Astrocyte (in vitro differentiated cells and primary cell): Measurements from ENCODE around the gene RALY. TPM values are rescaled to one million over a fixed set of nuclear protein-coding genes. Genes with fewer than 3 reads are reported as not detected.

ENCODE experiments used
- DNase-seq: peaks from one replicate; pipeline ENCODE4 v3.0.0-alpha.2; 2010; ENCODE audit warnings: low read depth
- FAIRE-seq: peaks from 2 replicates; lab custom pipeline; 2011; peaks lifted over from hg19 to GRCh38; lab: Jason Lieb, UNC
- H2AFZ ChIP-seq: 2 replicates; pipeline ENCODE4 v1.6.0; 2012; ENCODE audit warnings: low read depth, low read length, inconsistent platforms
- H3K27ac ChIP-seq: 2 replicates; pipeline ENCODE4 v1.5.1; 2011; ENCODE audit warnings: low read depth, low read length, inconsistent platforms
- H3K27me3 ChIP-seq: 2 replicates; pipeline ENCODE4 v1.6.0; 2011; ENCODE audit warnings: low read length, inconsistent platforms; ENCODE audit not compliant: insufficient read depth
- H3K36me3 ChIP-seq: 2 replicates; pipeline ENCODE4 v1.5.1; 2011; ENCODE audit warnings: low read length, inconsistent platforms; ENCODE audit not compliant: insufficient read depth
- H3K4me1 ChIP-seq: 2 replicates; pipeline ENCODE4 v1.5.1; 2011; ENCODE audit warnings: low read length, inconsistent platforms; ENCODE audit not compliant: insufficient read depth
- H3K4me2 ChIP-seq: 2 replicates; pipeline ENCODE4 v1.6.0; 2012; ENCODE audit warnings: low read length, inconsistent platforms
- H3K4me3 ChIP-seq: 2 replicates; pipeline ENCODE4 v1.5.1; 2011; ENCODE audit warnings: low read depth, mild to moderate bottlenecking, low read length, inconsistent platforms; ENCODE audit not compliant: insufficient read depth
- H3K79me2 ChIP-seq: 2 replicates; pipeline ENCODE4 v1.6.0; 2012; ENCODE audit warnings: mild to moderate bottlenecking, low read length, inconsistent platforms; ENCODE audit not compliant: insufficient read depth
- H3K9ac ChIP-seq: 2 replicates; pipeline ENCODE4 v1.6.0; 2012; ENCODE audit warnings: mild to moderate bottlenecking, low read length, inconsistent platforms
- H3K9me3 ChIP-seq: 2 replicates; pipeline ENCODE4 v1.5.1; 2012; ENCODE audit warnings: low read depth, mild to moderate bottlenecking, low read length, inconsistent platforms; ENCODE audit not compliant: insufficient read depth
- H4K20me1 ChIP-seq: 2 replicates; pipeline ENCODE4 v1.6.0; 2012; ENCODE audit warnings: low read length, inconsistent platforms; ENCODE audit not compliant: insufficient read depth
- H3K27ac Mint-ChIP-seq: one replicate; pipeline ENCODE4 v1.8.0; 2021; ENCODE audit warnings: mild to moderate bottlenecking, mixed read lengths; ENCODE audit not compliant: unreplicated experiment
- H3K27me3 Mint-ChIP-seq: one replicate; pipeline ENCODE4 v1.8.0; 2021; ENCODE audit warnings: low read depth, mixed read lengths; ENCODE audit not compliant: unreplicated experiment
- H3K36me3 Mint-ChIP-seq: one replicate; pipeline ENCODE4 v1.8.0; 2021; ENCODE audit warnings: low read depth, mixed read lengths; ENCODE audit not compliant: unreplicated experiment
- H3K4me1 Mint-ChIP-seq: one replicate; pipeline ENCODE4 v1.8.0; 2021; ENCODE audit warnings: low read depth, mixed read lengths; ENCODE audit not compliant: unreplicated experiment
- H3K4me3 Mint-ChIP-seq: one replicate; pipeline ENCODE4 v1.8.0; 2021; ENCODE audit warnings: mild to moderate bottlenecking, moderate library complexity, mixed read lengths; ENCODE audit not compliant: unreplicated experiment
- H3K9me3 Mint-ChIP-seq: one replicate; pipeline ENCODE4 v1.8.0; 2021; ENCODE audit warnings: mild to moderate bottlenecking, mixed read lengths; ENCODE audit not compliant: unreplicated experiment
- EZH2 ChIP-seq: IDR thresholded peaks from 2 replicates; pipeline ENCODE4 v1.6.1; 2012; ENCODE audit warnings: mild to moderate bottlenecking, low read length, inconsistent platforms; ENCODE audit not compliant: insufficient read depth
- total RNA-seq: library from RNA; stranded (reverse); gene quantifications from 2 replicates; pipeline ENCODE4 v1.2.1, GENCODE V29; 2021
- TF ChIP-seq, protein P1 (sequence below): IDR thresholded peaks from 2 replicates; pipeline ENCODE4 v1.5.1; 2011; ENCODE audit warnings: low read depth, mild to moderate bottlenecking, inconsistent platforms, low read length, moderate library complexity; ENCODE audit not compliant: insufficient read depth

The RALY gene
- total RNA-seq, 1 donor from 2014 or later: 105 TPM

DNA sequence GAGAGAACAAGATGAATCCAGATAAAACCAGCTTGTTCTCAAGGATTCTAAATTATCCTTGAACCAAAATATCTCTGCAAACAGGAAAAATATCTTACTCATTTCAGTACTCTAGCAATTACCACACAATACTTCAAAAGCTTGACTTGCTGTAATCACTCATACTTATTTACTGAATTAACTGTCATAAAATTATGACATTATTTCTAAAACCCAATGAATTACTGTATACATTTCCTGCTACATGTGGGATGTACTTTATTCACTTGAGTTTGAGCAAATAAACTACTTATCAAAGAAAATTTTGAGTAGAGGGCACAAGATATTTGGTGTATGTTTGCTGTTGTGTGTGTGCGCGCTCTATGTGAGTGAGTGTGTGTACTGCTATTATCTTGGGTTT is 108.6 kb downstream of the RALY start:
- no peak overlapping the region for H3K27ac ChIP-seq
- peaks cover 87% of the 10 kb centered on the region for H4K20me1 ChIP-seq
- no peak overlapping the region for H3K4me3 ChIP-seq
- Mint-ChIP-seq H3K9me3 (no peaks in the 10 kb centered on the region), H3K27ac (no peak overlapping the region), H3K4me3 (no peak overlapping the region), H3K36me3 (peaks cover 34% of the 10 kb centered on the region), H3K27me3 (no peaks in the 10 kb centered on the region), H3K4me1 (peaks cover 11% of the 10 kb centered on the region)
- TF ChIP-seq, protein P1, sequence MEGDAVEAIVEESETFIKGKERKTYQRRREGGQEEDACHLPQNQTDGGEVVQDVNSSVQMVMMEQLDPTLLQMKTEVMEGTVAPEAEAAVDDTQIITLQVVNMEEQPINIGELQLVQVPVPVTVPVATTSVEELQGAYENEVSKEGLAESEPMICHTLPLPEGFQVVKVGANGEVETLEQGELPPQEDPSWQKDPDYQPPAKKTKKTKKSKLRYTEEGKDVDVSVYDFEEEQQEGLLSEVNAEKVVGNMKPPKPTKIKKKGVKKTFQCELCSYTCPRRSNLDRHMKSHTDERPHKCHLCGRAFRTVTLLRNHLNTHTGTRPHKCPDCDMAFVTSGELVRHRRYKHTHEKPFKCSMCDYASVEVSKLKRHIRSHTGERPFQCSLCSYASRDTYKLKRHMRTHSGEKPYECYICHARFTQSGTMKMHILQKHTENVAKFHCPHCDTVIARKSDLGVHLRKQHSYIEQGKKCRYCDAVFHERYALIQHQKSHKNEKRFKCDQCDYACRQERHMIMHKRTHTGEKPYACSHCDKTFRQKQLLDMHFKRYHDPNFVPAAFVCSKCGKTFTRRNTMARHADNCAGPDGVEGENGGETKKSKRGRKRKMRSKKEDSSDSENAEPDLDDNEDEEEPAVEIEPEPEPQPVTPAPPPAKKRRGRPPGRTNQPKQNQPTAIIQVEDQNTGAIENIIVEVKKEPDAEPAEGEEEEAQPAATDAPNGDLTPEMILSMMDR: no peak
- TF ChIP-seq EZH2: no peak
- no peaks in the 10 kb centered on the region for H3K9me3 ChIP-seq
- H3K36me3 ChIP-seq: peaks cover 67% of the 10 kb centered on the region
- H3K4me2 ChIP-seq: no peak overlapping the region
- H3K79me2 ChIP-seq: peaks cover 84% of the 10 kb centered on the region
- no peak overlapping the region for H2AFZ ChIP-seq
- H3K27me3 ChIP-seq: no peaks in the 10 kb centered on the region
- FAIRE-seq (no peak), DNase-seq (no peak)
- H3K4me1 ChIP-seq: no peaks in the 10 kb centered on the region
- no peak overlapping the region for H3K9ac ChIP-seq

DNA sequence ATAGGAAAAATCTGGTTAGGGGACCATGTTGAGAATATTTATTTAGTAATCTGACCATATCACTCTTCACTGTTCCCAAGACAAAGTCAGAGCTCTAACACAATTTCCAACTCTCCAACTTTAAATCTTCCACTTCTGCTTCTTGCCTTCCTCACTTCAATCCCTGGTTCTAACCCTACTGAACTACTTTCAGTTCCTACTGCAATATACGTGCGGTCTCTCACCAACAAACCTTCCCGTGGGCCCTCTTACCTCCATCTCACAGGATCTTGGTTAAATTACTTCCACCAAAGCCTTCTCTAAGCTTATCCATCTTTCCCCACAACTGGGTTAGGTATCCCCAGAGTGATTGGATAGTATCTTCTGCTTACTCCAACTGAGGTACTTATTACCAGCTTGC is 110.3 kb downstream of the RALY start:
- peaks cover 96% of the 10 kb centered on the region for H3K79me2 ChIP-seq
- peak overlapping the region; percentile 5 for H3K4me3 Mint-ChIP-seq
- no peak overlapping the region for H3K27ac ChIP-seq
- no peak overlapping the region for H3K27ac Mint-ChIP-seq
- TF ChIP-seq EZH2: no peak
- TF ChIP-seq, protein P1: no peak
- H3K27me3 ChIP-seq: no peaks in the 10 kb centered on the region
- H2AFZ ChIP-seq: no peak overlapping the region
- H3K4me1 Mint-ChIP-seq: peaks cover 19% of the 10 kb centered on the region
- H3K36me3 ChIP-seq: peaks cover 58% of the 10 kb centered on the region
- FAIRE-seq (no peak), DNase-seq (no peak)
- no peaks in the 10 kb centered on the region for H3K9me3 Mint-ChIP-seq
- H3K4me3 ChIP-seq: no peak overlapping the region
- H3K4me2 ChIP-seq: no peak overlapping the region
- no peak overlapping the region for H3K9ac ChIP-seq
- H3K36me3 Mint-ChIP-seq: peaks cover 37% of the 10 kb centered on the region
- H4K20me1 ChIP-seq: peaks cover 93% of the 10 kb centered on the region
- H3K9me3 ChIP-seq: no peaks in the 10 kb centered on the region
- no peaks in the 10 kb centered on the region for H3K27me3 Mint-ChIP-seq
- H3K4me1 ChIP-seq: peaks cover under 1% of the 10 kb centered on the region

DNA sequence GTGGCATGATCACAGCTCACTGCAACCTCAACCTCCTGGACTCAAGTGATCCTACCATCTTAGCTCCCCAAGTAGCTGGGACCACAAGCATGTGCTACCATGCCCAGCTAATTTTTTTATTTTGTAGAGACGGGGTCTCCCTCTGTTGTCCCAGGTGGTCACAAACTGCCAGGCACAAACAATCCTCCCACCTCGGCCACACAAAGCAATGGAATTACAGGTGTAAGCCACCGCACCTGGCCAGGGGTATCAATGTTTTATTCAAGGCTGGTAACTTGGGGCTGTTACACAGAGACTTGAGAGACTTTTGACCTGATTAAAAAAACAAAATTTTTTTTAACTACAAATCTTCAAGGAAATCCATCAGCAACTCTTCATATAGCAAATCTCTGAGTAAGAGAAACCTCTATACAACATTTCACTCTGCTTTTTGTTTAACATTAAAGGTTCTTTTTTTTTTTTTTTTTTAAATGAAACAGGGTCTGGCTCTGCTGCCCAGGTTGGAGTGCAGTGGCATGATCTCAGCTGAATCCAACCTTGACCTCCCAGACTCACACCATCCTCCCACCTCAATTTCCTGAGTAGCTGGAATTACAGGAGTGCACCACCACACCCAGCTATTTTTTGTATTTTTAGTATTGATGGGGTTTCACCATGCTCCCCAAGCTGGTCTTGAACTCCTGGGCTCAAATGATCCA is 112.4 kb downstream of the RALY start:
- Histone ChIP-seq H3K9me3 (no peaks in the 10 kb centered on the region), H3K79me2 (peaks cover 97% of the 10 kb centered on the region), H3K4me3 (no peak overlapping the region), H3K4me1 (peaks cover 10% of the 10 kb centered on the region), H2AFZ (no peak overlapping the region), H3K27me3 (no peaks in the 10 kb centered on the region), H3K27ac (no peak overlapping the region), H4K20me1 (peaks cover 95% of the 10 kb centered on the region), H3K36me3 (peaks cover 47% of the 10 kb centered on the region), H3K9ac (no peak overlapping the region), H3K4me2 (no peak overlapping the region)
- peak overlapping the region; percentile 41 for H3K4me3 Mint-ChIP-seq
- peaks cover 35% of the 10 kb centered on the region for H3K36me3 Mint-ChIP-seq
- H3K27me3 Mint-ChIP-seq: no peaks in the 10 kb centered on the region
- no peak overlapping the region for H3K27ac Mint-ChIP-seq
- DNase-seq: no peak
- no peaks in the 10 kb centered on the region for H3K9me3 Mint-ChIP-seq
- FAIRE-seq: no peak
- no peak for TF ChIP-seq EZH2
- TF ChIP-seq, protein P1: no peak
- peaks cover 30% of the 10 kb centered on the region for H3K4me1 Mint-ChIP-seq
